ENCODE data around the gene MED26.

Gene MED26

GRCh38 chr19:16650821-16651220 lies 22.8 kb upstream of the MED26 start:
- DNase-seq: no peak

GRCh38 chr19:16649734-16650133 lies 21.7 kb upstream of the MED26 start:
- DNase-seq: no peak

- DNase-seq: no peak
Measured at GRCh38 chr19:16645140-16645539, 17.1 kb upstream of the MED26 start.

GRCh38 chr19:16641695-16642094 lies 13.7 kb upstream of the MED26 start:
- DNase-seq: no peak

- DNase-seq: no peak
Measured at GRCh38 chr19:16640951-16641350, 12.9 kb upstream of the MED26 start.

GRCh38 chr19:16638666-16639065 lies 10.7 kb upstream of the MED26 start:
- no peak for DNase-seq

GRCh38 chr19:16637535-16637934 lies 9.5 kb upstream of the MED26 start:
- no peak for DNase-seq

GRCh38 chr19:16631465-16631864 lies 3.5 kb upstream of the MED26 start:
- DNase-seq: no peak

GRCh38 chr19:16628984-16629691 lies 1.1 kb upstream of the MED26 start:
- DNase-seq: peak in 1 of 2 experiments; percentile 13

- no peak for DNase-seq
Measured at GRCh38 chr19:16627928-16628182, 149 bp downstream of the MED26 start.

GRCh38 chr19:16627193-16627927 lies 644 bp downstream of the MED26 start:
- peak; percentile 9 to 16 for DNase-seq

- DNase-seq: peak; percentile 19 to 26
Measured at GRCh38 chr19:16626796-16627192, 1.2 kb downstream of the MED26 start.

GRCh38 chr19:16625163-16625958 lies 2.6 kb downstream of the MED26 start:
- DNase-seq: no peak

GRCh38 chr19:16624236-16624635 lies 3.8 kb downstream of the MED26 start:
- DNase-seq: no peak

GRCh38 chr19:16623576-16623975 lies 4.4 kb downstream of the MED26 start:
- DNase-seq: no peak

GRCh38 chr19:16623066-16623465 lies 4.9 kb downstream of the MED26 start:
- no peak for DNase-seq

GRCh38 chr19:16621165-16621800 lies 6.7 kb downstream of the MED26 start:
- no peak for DNase-seq

GRCh38 chr19:16620584-16620983 lies 7.4 kb downstream of the MED26 start:
- no peak for DNase-seq

- no peak for DNase-seq
Measured at GRCh38 chr19:16620018-16620417, 8.0 kb downstream of the MED26 start.

- no peak for DNase-seq
Measured at GRCh38 chr19:16619457-16619856, 8.5 kb downstream of the MED26 start.

GRCh38 chr19:16618248-16618647 lies 9.8 kb downstream of the MED26 start:
- no peak for DNase-seq

- no peak for DNase-seq
Measured at GRCh38 chr19:16615808-16616207, 12.2 kb downstream of the MED26 start.

GRCh38 chr19:16614941-16615340 lies 13.1 kb downstream of the MED26 start:
- DNase-seq: no peak

GRCh38 chr19:16613841-16614240 lies 14.2 kb downstream of the MED26 start:
- no peak for DNase-seq

Data from activated CD4-positive, alpha-beta T cell treated with anti-CD3 and anti-CD28 coated beads, Interleukin-2, amount 50 U/mL, for 48 hours (primary cell).